Upper lobe of left lung (tissue), 6 donors: ENCODE results near the gene MYL12B. TPM values are rescaled to one million over a fixed set of nuclear protein-coding genes. Genes with fewer than 3 reads are reported as not detected.
"Not testable (repeated sequence)": the region's sequence is repeated elsewhere in the genome, so short reads cannot be mapped to it uniquely, and the experiment has no call there.

ENCODE experiments used
- ATAC-seq, 2 donors: fragments of 200-7000 bp; cut with Tn5 transposase; one replicate each; pipeline ENCODE4 v1.9.1; 2022; ENCODE audit warnings: mild to moderate bottlenecking in 2 of 2, moderate library complexity in 2 of 2; ENCODE audit not compliant: low FRiP score in 2 of 2
- DNase-seq, 2 donors: peaks; one replicate each; pipeline ENCODE4 v3.0.0-alpha.2; 2019 to 2020
- H3K27ac ChIP-seq, 4 donors: fragments of 200-600 bp; sonication (generic); one replicate each; pipeline ENCODE4 v1.5.1; 2016 to 2019
- H3K27me3 ChIP-seq, 4 donors: fragments of 200-600 bp; sonication (generic); one replicate each; pipeline ENCODE4 v1.5.1; 2017 to 2019
- H3K36me3 ChIP-seq, 4 donors: fragments of 200-600 bp; sonication (generic); one replicate each; pipeline ENCODE4 v1.5.1; 2016 to 2019
- H3K4me1 ChIP-seq, 4 donors: fragments of 200-600 bp; sonication (generic); one replicate each; pipeline ENCODE4 v1.5.1; 2018 to 2019
- H3K4me3 ChIP-seq, 4 donors: fragments of 200-600 bp; sonication (generic); one replicate each; pipeline ENCODE4 v1.5.1; 2017 to 2019; ENCODE audit warnings: mild to moderate bottlenecking in 2 of 4, moderate library complexity in 1 of 4
- H3K9me3 ChIP-seq, 4 donors: fragments of 200-600 bp; sonication (generic); one replicate each; pipeline ENCODE4 v1.5.1; 2018 to 2019
- EP300 ChIP-seq, 4 donors: sonication (generic); formaldehyde crosslinking; IDR thresholded peaks; one replicate each; pipeline ENCODE4 v1.5.1; 2017; ENCODE audit warnings: antibody characterized with exemption in 4 of 4, control low read depth in 2 of 4
- POLR2A ChIP-seq, 4 donors: fragments of 450-650 bp; IDR thresholded peaks; one replicate each; pipeline ENCODE4 v1.5.1; 2016 to 2017; ENCODE audit warnings: antibody characterized with exemption in 4 of 4, mild to moderate bottlenecking in 2 of 4
- POLR2AphosphoS5 ChIP-seq, 2 donors: sonication (generic); formaldehyde crosslinking; IDR thresholded peaks; one replicate each; pipeline ENCODE4 v1.5.1; 2017; ENCODE audit warnings: antibody characterized with exemption in 2 of 2
- WGBS, 2 donors: methylation state at CpG; one replicate each; pipeline ENCODE4 v1.1.5; 2017 to 2018; 5-methylcytosine and 5-hydroxymethylcytosine counted together
- total RNA-seq, 6 donors: library from RNA; depleted of rRNA in 4 of 6; stranded (reverse); fragments of >200 nt in 4 of 6; gene quantifications; one replicate each; pipeline versions ENCODE4 v1.1.0 to v1.2.1, GENCODE V29; 2016 to 2021
- TF ChIP-seq, protein P1 (sequence below), 6 experiments: fragments of 450-650 bp in 4 of 6; fragments of 200-600 bp in 2 of 6; sonication (generic) in 2 of 6; IDR thresholded peaks; one replicate each; pipeline ENCODE4 v1.5.1; 2016 to 2019; ENCODE audit warnings: antibody characterized with exemption in 6 of 6
- donor health status: DM: no; HTN: no; CAD: no; lungs with moderate emphysema.
- donor health status: DM: no; HTN: yes; CAD: no; lungs with severe emphysema.

The MYL12B gene
- total RNA-seq, 6 donors from 2014 or later, result 93.2 to 451 (median 361) TPM

GRCh38 chr18:3273042-3273441, 11.1 kb downstream of the MYL12B start:
- no peak for DNase-seq
- 59% methylated on average over 3 of the region's 3 CpGs for WGBS, 2 donors
- no peak overlapping the region for H3K4me3 ChIP-seq
- no peaks in the 10 kb centered on the region for H3K9me3 ChIP-seq
- peaks cover 20 to 38% (median 27%) of the 10 kb centered on the region in 4 donors for H3K4me1 ChIP-seq
- no peak for ATAC-seq
- no peaks in the 10 kb centered on the region for H3K27me3 ChIP-seq
- H3K36me3 ChIP-seq, result peaks cover 10 to 54% (median 29%) of the 10 kb centered on the region in 4 donors
- TF ChIP-seq POLR2A (IDR thresholded peaks at IDR 0.05) (no peak), EP300 (IDR thresholded peaks at IDR 0.05) (no peak), POLR2AphosphoS5 (IDR thresholded peaks at IDR 0.05) (no peak)
- TF ChIP-seq, protein P1, sequence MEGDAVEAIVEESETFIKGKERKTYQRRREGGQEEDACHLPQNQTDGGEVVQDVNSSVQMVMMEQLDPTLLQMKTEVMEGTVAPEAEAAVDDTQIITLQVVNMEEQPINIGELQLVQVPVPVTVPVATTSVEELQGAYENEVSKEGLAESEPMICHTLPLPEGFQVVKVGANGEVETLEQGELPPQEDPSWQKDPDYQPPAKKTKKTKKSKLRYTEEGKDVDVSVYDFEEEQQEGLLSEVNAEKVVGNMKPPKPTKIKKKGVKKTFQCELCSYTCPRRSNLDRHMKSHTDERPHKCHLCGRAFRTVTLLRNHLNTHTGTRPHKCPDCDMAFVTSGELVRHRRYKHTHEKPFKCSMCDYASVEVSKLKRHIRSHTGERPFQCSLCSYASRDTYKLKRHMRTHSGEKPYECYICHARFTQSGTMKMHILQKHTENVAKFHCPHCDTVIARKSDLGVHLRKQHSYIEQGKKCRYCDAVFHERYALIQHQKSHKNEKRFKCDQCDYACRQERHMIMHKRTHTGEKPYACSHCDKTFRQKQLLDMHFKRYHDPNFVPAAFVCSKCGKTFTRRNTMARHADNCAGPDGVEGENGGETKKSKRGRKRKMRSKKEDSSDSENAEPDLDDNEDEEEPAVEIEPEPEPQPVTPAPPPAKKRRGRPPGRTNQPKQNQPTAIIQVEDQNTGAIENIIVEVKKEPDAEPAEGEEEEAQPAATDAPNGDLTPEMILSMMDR (IDR thresholded peaks at IDR 0.05), result no peak
- H3K27ac ChIP-seq, result no peak overlapping the region

- ATAC-seq, H3K27me3 ChIP-seq, H3K27ac ChIP-seq, H3K9me3 ChIP-seq, DNase-seq, H3K4me1 ChIP-seq, H3K4me3 ChIP-seq: not testable (repeated sequence)
- WGBS, 2 donors, result 68 to 77% methylated on average over 7 of the region's 7 CpGs
- H3K36me3 ChIP-seq, result peaks cover 10 to 65% (median 35%) of the 10 kb centered on the region in 4 donors
Measured at GRCh38 chr18:3277643-3278213, 15.8 kb downstream of the MYL12B start.

- no peaks in the 10 kb centered on the region for H3K27me3 ChIP-seq
- 34 to 38% methylated on average over 14 of the region's 14 CpGs for WGBS, 2 donors
- H3K4me1 ChIP-seq, result peaks cover 0 to 8% (median 3%) of the 10 kb centered on the region in 4 donors
- peaks cover 10 to 48% (median 24%) of the 10 kb centered on the region in 4 donors for H3K36me3 ChIP-seq
- TF ChIP-seq POLR2A (IDR thresholded peaks at IDR 0.05) (no peak), POLR2AphosphoS5 (IDR thresholded peaks at IDR 0.05) (no peak), EP300 (IDR thresholded peaks at IDR 0.05) (no peak)
- TF ChIP-seq, protein P1 (IDR thresholded peaks at IDR 0.05), result no peak
- DNase-seq (no peak), ATAC-seq (peak; percentile 25 to 31)
- no peak overlapping the region for H3K27ac ChIP-seq
- no peak overlapping the region for H3K4me3 ChIP-seq
- no peaks in the 10 kb centered on the region for H3K9me3 ChIP-seq
Measured at GRCh38 chr18:3279201-3280185, 17.6 kb downstream of the MYL12B start.

- Histone ChIP-seq H3K27ac (peak overlapping the region in 2 of 4 donors; percentile 50 to 76), H3K9me3 (no peaks in the 10 kb centered on the region), H3K4me3 (no peak overlapping the region), H3K4me1 (peaks cover 0 to 8% (median 3%) of the 10 kb centered on the region in 4 donors), H3K27me3 (no peaks in the 10 kb centered on the region), H3K36me3 (peaks cover 3 to 25% (median 17%) of the 10 kb centered on the region in 4 donors)
- TF ChIP-seq, protein P1 (IDR thresholded peaks at IDR 0.05), result peak; percentile 46 to 82 (median 68)
- TF ChIP-seq POLR2A (IDR thresholded peaks at IDR 0.05), result no peak
- no peak for DNase-seq
- peak; percentile 79 to 90 for ATAC-seq
- 27 to 39% methylated on average over 2 of the region's 2 CpGs for WGBS, 2 donors
Measured at GRCh38 chr18:3281456-3282400, 19.8 kb downstream of the MYL12B start.
